Measurements from ENCODE around the gene PCDHGA7. TPM values are rescaled to one million over a fixed set of nuclear protein-coding genes. Genes with fewer than 3 reads are reported as not detected.

Gene PCDHGA7
- total RNA-seq, 4 donors from 2014 or later = 2.0 to 8.6 (median 3.2) TPM

- Histone ChIP-seq H3K27me3 (peaks cover 15% of the 10 kb centered on the region), H3K36me3 (no peaks in the 10 kb centered on the region), H3K4me1 (no peaks in the 10 kb centered on the region), H3K4me3 (peak within 1 kb of the TSS in 1 of 4 donors; percentile 33), H3K9me3 (peaks cover 18 to 57% of the 10 kb centered on the region in 2 donors), H3K27ac (no peak within 1 kb of the TSS)
- DNase-seq = peak; percentile 20
- in situ Hi-C loops (cut with MboI; ENCODE audit: low pct_ligation_motif_present in 1 of 4, low pct_unique_long_range_greater_than_20kb in 1 of 4, low sequenced_read_pairs in 3 of 4) (loop anchor here in 1 of 4 donors (25.0 kb wide), 1 partner anchor 212 kb away; no protein-coding TSS in a partner anchor), intact Hi-C loops (cut with DNase I; ENCODE audit: low total_unique reads) (no loop called here)
- 40 to 53% methylated on average over 16 to 29 of the region's 29 CpGs for WGBS, 2 donors (ENCODE audit: low coverage in 1 of 2)
- TF ChIP-seq CTCF (IDR thresholded peaks at IDR 0.05) (peak in 2 of 5 experiments; percentile 15 to 41), EP300 (IDR thresholded peaks at IDR 0.05; ENCODE audit: low read depth) (no peak), POLR2AphosphoS5 (IDR thresholded peaks at IDR 0.05) (no peak), POLR2A (IDR thresholded peaks at IDR 0.05) (no peak)
Observed at GRCh38 chr5:141349917-141350619, 32.5 kb upstream of the PCDHGA7 start, which contains the start of gene PCDHGB1. Gene PCDHGB1 (plus strand): TSS chr5:141350099. CDS start chr5:141350261, 162 bp downstream.

GRCh38 chr5:141351591-141351990, 31.0 kb upstream of the PCDHGA7 start:
- in situ Hi-C loops (cut with MboI; ENCODE audit: low pct_ligation_motif_present in 1 of 4, low pct_unique_long_range_greater_than_20kb in 1 of 4, low sequenced_read_pairs in 3 of 4) (loop anchor here in 1 of 4 donors (25.0 kb wide), 1 partner anchor 211 kb away; no protein-coding TSS in a partner anchor), intact Hi-C loops (cut with DNase I; ENCODE audit: low total_unique reads) (no loop called here)
- no peaks in the 10 kb centered on the region for H3K36me3 ChIP-seq
- WGBS, 2 donors (ENCODE audit: low coverage in 1 of 2) = 87% methylated on average over 35 of the region's 36 CpGs; no CpG with 5 or more reads in 1 of the 2 donors
- H3K27me3 ChIP-seq = peaks cover 15% of the 10 kb centered on the region
- no peak overlapping the region for H3K27ac ChIP-seq
- no peaks in the 10 kb centered on the region for H3K4me1 ChIP-seq
- H3K9me3 ChIP-seq = peaks cover 22 to 65% of the 10 kb centered on the region in 2 donors
- no peak for DNase-seq
- H3K4me3 ChIP-seq = no peak overlapping the region
- no peak for TF ChIP-seq POLR2AphosphoS5 (IDR thresholded peaks at IDR 0.05)

GRCh38 chr5:141354900-141355469, 27.6 kb upstream of the PCDHGA7 start, which contains the start of gene PCDHGA4:
Gene PCDHGA4 (plus strand): TSS chr5:141355021. CDS start chr5:141355108, 87 bp downstream.
- Histone ChIP-seq H3K27me3 (peaks cover 15% of the 10 kb centered on the region), H3K27ac (no peak within 1 kb of the TSS), H3K4me3 (peak within 1 kb of the TSS in 1 of 4 donors; percentile 29), H3K9me3 (peaks cover 40 to 76% of the 10 kb centered on the region in 2 donors), H3K4me1 (no peaks in the 10 kb centered on the region), H3K36me3 (no peaks in the 10 kb centered on the region)
- in situ Hi-C loops (cut with MboI; ENCODE audit: low pct_ligation_motif_present in 1 of 4, low pct_unique_long_range_greater_than_20kb in 1 of 4, low sequenced_read_pairs in 3 of 4) = loop anchor here in 1 of 4 donors (25.0 kb wide), 1 partner anchor 207 kb away; no protein-coding TSS in a partner anchor
- intact Hi-C loops (cut with DNase I; ENCODE audit: low total_unique reads) = no loop called here
- 26 to 44% methylated on average over 2 to 29 of the region's 29 CpGs for WGBS, 2 donors (ENCODE audit: low coverage in 1 of 2)
- TF ChIP-seq POLR2AphosphoS5 (IDR thresholded peaks at IDR 0.05) (no peak), CTCF (IDR thresholded peaks at IDR 0.05) (peak in 3 of 5 experiments; percentile 16 to 27 (median 23))
- no peak for DNase-seq

- 77 to 85% methylated on average over 20 to 24 of the region's 24 CpGs for WGBS, 2 donors (ENCODE audit: low coverage in 1 of 2)
- DNase-seq = no peak
- peaks cover 43 to 77% of the 10 kb centered on the region in 2 donors for H3K9me3 ChIP-seq
Observed at GRCh38 chr5:141355641-141356040, 26.9 kb upstream of the PCDHGA7 start.

More at GRCh38 chr5:141355641-141356040, 26.9 kb upstream of the PCDHGA7 start:
- no peak for TF ChIP-seq POLR2A (IDR thresholded peaks at IDR 0.05)
- no peak for TF ChIP-seq CTCF (IDR thresholded peaks at IDR 0.05)
- TF ChIP-seq EP300 (IDR thresholded peaks at IDR 0.05; ENCODE audit: low read depth) = no peak
- no peak for TF ChIP-seq POLR2AphosphoS5 (IDR thresholded peaks at IDR 0.05)
- Histone ChIP-seq H3K27me3 (peaks cover 18% of the 10 kb centered on the region), H3K4me1 (no peaks in the 10 kb centered on the region), H3K4me3 (no peak overlapping the region), H3K27ac (no peak overlapping the region), H3K36me3 (no peaks in the 10 kb centered on the region)
- intact Hi-C loops (cut with DNase I; ENCODE audit: low total_unique reads) (no loop called here), in situ Hi-C loops (cut with MboI; ENCODE audit: low pct_ligation_motif_present in 1 of 4, low pct_unique_long_range_greater_than_20kb in 1 of 4, low sequenced_read_pairs in 3 of 4) (loop anchor here in 1 of 4 donors (25.0 kb wide), 1 partner anchor 207 kb away; no protein-coding TSS in a partner anchor)
